Measurements from ENCODE around the gene RUNDC1.
A peak's percentile ranks its signal among the peaks of the same experiment; 100 is the strongest.

The RUNDC1 gene

DNA sequence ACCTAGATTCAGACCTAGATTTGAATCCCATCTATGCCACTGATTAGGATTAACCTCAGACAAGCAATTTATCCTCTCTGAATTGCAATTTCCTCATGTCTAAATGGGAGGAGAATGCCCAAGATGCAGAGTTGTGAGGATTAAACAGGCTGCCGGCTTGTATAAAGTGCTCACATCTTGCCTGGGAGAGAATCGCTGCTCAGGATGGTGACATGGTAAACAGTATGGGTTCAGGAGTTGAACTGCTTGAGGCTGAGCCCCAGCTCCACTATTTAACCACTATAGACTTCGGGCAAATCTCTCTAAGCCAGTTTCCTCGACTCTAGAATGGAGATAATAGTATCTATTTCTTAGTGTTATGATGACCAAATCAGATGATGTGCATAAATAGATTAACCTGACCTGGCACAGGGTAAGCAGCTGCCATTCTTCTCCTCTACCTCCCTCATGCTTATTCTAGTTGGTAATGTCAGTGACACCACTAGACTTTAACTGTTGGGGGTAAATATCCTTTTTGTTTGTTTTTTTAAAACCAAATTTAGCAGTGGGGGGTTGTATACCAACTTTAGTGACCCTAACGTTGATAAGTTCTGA is 17.1 kb downstream of the RUNDC1 start:
- no peak for TF ChIP-seq CTCF (conservative IDR thresholded peaks at IDR 0.05)
- H3K27ac ChIP-seq = peak overlapping the region; percentile 88

GRCh38 chr17:42997984-42998938 is 17.9 kb downstream of the RUNDC1 start, which contains the start of gene RPL27:
Gene RPL27 (plus strand): TSS chr17:42998419. CDS start chr17:42998751, 332 bp downstream.
- peak within 1 kb of the TSS; percentile 88 for H3K27ac ChIP-seq
- peak; percentile 90 for TF ChIP-seq CTCF (conservative IDR thresholded peaks at IDR 0.05)

DNA sequence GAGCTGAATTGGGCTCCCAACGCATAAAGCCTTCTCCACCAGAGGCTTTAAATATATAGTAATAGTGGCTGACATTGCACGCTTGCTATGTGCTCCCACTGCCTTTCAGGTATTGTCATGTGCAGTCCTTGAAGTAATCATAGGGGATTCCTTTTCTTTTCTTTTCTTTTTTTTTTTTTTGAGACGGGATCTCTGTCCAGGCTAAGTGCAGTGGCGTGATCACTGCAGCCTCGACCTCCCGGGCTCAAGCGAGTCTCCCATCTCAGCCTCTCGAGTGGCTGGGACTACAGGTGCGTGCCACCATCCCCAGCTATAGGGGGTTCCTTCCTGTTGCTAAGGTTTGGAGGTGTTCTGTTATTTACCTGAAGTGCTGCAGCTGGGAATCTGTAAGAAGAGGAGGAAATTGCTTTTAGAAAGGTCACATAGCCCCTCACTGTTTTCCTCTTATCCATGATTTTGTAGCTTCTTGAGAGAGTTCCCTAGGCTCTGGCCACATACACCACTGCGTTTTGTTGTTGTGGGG is 18.7 kb downstream of the RUNDC1 start:
- peak overlapping the region; percentile 88 for H3K27ac ChIP-seq
- no peak for TF ChIP-seq CTCF (conservative IDR thresholded peaks at IDR 0.05)

GRCh38 chr17:43000894-43001293 is 20.5 kb downstream of the RUNDC1 start:
- peak overlapping the region; percentile 88 for H3K27ac ChIP-seq

- no peak overlapping the region for H3K27ac ChIP-seq
- TF ChIP-seq CTCF (conservative IDR thresholded peaks at IDR 0.05) = no peak
Measured at GRCh38 chr17:43003542-43004172, 23.3 kb downstream of the RUNDC1 start.

GRCh38 chr17:43006639-43007551 is 26.5 kb downstream of the RUNDC1 start, which contains the start of gene IFI35:
Gene IFI35 (plus strand): TSS chr17:43006784. CDS start chr17:43006948, 164 bp downstream.
- peak within 1 kb of the TSS; percentile 26; the same call in 1 of the 2 replicates for H3K27ac ChIP-seq
- TF ChIP-seq CTCF (conservative IDR thresholded peaks at IDR 0.05) = no peak

DNA sequence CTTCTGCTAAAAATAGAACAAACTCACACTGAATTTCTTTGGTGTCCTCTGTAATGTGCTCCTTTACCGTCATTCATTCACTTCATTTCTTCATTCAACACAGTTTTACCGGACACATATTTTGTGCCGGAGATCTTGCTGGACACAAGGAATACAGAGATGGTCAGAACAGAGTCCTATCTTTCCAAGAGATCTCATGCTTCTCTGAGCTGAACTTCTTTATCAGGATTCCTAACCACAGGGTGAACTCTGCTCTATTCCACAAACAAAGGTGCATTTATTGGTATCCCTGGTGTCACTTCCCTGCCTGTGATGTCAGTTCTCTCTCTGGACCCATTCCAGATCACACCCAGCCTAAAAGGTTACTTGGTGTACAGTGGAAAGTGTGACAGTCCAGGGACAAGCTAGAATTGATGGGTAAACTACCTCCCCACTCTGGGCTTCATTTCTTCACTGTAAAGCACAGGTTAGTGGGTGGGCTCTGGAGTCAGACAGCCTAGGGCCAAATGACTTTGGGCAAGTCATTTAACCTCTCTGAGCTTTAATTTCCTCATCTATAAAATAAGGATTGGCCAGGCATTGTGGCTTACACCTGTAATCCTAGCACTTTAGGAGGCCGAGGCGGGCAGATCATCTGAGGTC is 30.4 kb downstream of the RUNDC1 start:
- peak overlapping the region; percentile 63 for H3K27ac ChIP-seq
- TF ChIP-seq CTCF (conservative IDR thresholded peaks at IDR 0.05) = no peak

All from VCaP (cell line).